Lower leg skin (tissue), 3 donors: Measurements from ENCODE around the gene HSD17B10.

Experiments
- CTCF ChIP-seq, 3 donors: fragments of 450-650 bp; IDR thresholded peaks; one replicate each; pipeline ENCODE4 v1.5.1; 2016; ENCODE audit warnings: antibody characterized with exemption in 3 of 3, mild to moderate bottlenecking in 3 of 3, moderate library complexity in 2 of 3
- POLR2A ChIP-seq, 2 donors: fragments of 450-650 bp; IDR thresholded peaks; one replicate each; pipeline ENCODE4 v1.6.1; 2016 to 2017; ENCODE audit warnings: antibody characterized with exemption in 2 of 2, mild to moderate bottlenecking in 1 of 2, moderate library complexity in 1 of 2

- TF ChIP-seq CTCF (IDR thresholded peaks at IDR 0.05): no peak
- no peak for TF ChIP-seq POLR2A (IDR thresholded peaks at IDR 0.05)
Observed at GRCh38 chrX:53398216-53398615, 36.0 kb downstream of the HSD17B10 start.
